HG03095 (cell line): ENCODE measurements around the gene PSME3.

ENCODE experiments used
- ATAC-seq: cut with Tn5 transposase; IDR thresholded peaks from one replicate; pipeline ENCODE4 v1.9.1; 2021; ENCODE audit warnings: moderate library complexity; ENCODE audit not compliant: unreplicated experiment

Gene PSME3

GRCh38 chr17:42814633-42815399, 18.4 kb upstream of the PSME3 start:
- no peak for ATAC-seq

DNA sequence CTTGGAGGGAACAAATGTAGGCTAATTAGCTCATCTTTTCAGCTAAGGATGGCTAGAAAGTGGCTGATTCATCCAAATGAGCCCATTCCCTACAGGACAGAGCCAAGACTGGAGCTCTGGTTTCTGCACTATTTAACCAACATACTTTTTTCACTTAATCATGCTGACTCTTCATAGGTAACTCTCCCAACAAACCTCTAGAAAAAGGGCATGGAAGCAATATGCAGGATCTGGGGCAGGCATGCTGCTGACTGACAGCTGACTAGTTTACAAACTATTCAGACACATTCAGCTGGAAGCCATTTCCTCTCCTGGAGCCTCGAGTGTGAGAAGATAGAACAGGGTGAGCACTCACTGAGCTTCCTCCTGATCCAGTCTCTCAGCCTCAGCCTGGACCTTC, 15.3 kb upstream of the PSME3 start:
- ATAC-seq, result no peak

DNA sequence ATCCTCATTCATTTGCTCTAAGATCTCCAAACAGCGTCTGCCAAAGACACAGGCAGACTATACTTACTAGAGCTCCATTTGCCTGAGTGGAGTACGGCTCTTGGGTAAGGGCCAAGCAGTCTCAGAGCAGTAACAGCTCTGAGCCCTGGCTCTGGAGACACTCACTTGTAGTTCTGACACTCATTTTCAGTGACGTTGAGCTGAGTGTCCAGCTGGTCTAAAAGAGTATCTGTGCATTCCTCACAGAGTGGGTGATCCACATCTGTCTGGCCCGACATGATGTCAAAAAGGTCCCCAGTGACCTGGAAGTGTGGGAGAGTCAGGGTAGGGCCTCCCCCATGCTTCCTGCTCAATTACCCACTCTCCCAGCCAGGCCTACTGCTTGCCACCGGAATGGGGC, 14.8 kb upstream of the PSME3 start:
- no peak for ATAC-seq

- no peak for ATAC-seq
Measured at GRCh38 chr17:42819939-42820535, 13.2 kb upstream of the PSME3 start.

- ATAC-seq, result no peak
Measured at GRCh38 chr17:42821176-42821575, 12.0 kb upstream of the PSME3 start.

- ATAC-seq, result no peak
Measured at GRCh38 chr17:42827472-42827871, 5.7 kb upstream of the PSME3 start.

DNA sequence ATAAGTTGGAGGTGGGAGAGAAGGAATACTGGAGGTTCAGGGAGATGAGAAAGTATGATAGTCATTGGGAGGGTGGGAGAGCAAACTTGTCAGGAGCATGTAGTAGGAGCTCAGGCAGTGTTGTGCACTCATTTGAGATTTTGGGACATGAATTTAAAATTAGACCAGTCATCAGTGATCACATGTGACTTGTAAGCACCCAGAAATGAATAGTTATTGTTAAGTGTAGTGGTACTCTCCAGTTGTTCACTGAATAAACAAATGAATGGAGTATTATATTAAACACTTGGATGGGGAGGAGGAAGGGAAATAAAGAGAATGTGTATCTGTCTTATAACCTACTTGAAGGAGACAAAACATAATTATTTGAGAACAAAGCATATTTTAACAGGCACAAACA, 2.2 kb upstream of the PSME3 start:
- no peak for ATAC-seq

DNA sequence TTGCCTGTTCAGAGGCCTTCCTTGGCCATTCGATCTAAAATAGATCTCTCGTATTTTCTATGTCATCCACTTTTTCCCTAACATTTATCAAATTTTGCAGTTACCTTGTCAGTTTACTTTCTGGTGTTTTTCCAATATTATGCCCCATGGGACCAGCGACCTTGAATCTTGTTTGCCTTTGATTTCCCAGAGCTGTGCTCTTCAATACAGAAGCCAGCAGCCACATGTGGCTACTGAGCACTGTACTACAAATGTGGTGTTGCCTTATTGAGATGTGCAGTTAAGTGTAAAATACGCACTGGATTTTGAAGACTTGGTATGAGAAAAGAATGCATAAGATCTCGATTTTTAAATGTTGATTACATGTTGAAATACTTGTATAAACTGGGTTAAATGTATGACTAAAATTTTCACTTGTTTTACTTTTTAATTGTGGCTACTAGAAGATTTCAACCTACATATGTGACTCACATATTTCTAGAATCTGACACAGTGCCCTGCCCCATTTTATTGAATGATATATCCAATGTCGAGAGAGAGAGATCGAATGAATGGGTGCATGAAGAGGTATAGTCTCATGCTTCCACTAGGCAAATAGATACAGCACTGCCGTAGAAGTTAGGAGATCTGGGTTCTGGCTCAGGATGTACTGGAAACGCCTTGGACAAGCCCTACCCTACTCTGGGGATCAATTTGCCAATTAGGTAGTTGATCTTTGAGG, 824 bp upstream of the PSME3 start:
- ATAC-seq, result no peak

DNA sequence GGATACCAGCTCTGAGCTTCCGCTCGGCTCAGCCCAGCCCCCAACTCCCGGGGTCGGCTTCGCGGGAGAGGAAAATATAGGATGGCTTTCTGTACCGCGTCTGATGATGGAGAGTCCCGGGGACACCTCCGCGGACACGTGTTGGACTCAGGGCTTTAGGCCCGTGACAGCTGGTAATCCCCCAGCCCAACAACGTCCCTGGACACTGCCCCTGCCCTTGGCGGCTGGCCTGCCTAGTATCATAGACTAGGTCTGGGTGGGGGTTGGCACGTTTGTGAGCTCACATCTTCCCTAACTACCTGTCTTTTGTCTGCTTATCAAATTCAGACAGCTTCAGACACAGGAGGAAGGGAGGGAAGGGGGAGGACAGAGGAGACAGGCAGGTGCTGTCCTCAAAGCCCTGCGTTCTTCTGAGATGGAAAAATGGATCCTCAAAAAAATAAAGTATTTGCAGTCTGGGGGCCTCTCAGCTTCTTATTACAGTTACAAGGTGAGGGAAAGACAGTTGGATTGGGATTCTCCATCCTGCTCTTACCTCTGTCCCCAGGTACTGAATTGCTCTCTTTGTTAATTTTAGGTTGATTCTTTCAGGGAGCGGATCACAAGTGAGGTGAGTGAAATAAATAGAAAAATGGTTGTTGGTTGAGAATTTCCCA, 698 bp downstream of the PSME3 start:
- peak; percentile 13 for ATAC-seq

- ATAC-seq, result no peak
Measured at GRCh38 chr17:42835732-42836131, 2.5 kb downstream of the PSME3 start.

- ATAC-seq, result no peak
Measured at GRCh38 chr17:42841975-42842685, 8.9 kb downstream of the PSME3 start.

- no peak for ATAC-seq
Measured at GRCh38 chr17:42843358-42843934, 10.2 kb downstream of the PSME3 start.

GRCh38 chr17:42844271-42844670, 11.1 kb downstream of the PSME3 start, which contains the start of gene AOC2:
Gene AOC2 (plus strand): TSS chr17:42844580. CDS start chr17:42844627, 47 bp downstream.
- ATAC-seq, result no peak

- ATAC-seq, result no peak
Measured at GRCh38 chr17:42844761-42845555, 11.8 kb downstream of the PSME3 start.

GRCh38 chr17:42845556-42845917, 12.3 kb downstream of the PSME3 start:
- ATAC-seq, result no peak

- no peak for ATAC-seq
Measured at GRCh38 chr17:42845918-42846593, 12.9 kb downstream of the PSME3 start.

GRCh38 chr17:42846594-42847280, 13.5 kb downstream of the PSME3 start:
- no peak for ATAC-seq

DNA sequence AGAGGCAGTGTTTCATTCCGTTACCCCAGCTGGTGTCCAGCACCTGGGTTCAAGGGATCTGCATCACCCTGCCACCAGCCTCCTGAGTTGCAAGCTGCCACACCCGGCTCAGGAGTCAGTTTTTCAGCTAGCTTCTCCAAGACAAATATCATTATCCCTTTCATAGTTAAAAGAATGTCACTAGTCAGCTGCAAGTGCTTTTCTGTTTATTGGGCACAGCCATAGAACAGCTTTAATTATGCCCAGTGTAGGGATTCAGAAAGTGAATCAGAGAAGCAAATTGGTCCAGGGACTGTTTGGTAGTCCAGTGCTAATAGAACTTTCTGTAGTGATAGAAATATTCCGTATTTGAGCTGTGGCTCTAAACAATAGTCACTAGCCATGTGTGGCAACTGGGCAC, 14.9 kb downstream of the PSME3 start:
- no peak for ATAC-seq

- no peak for ATAC-seq
Measured at GRCh38 chr17:42849031-42849430, 15.8 kb downstream of the PSME3 start.
